Mucosa of stomach (tissue), 1 donor: ENCODE measurements around the gene PTPRU.

Source experiments
- H3K27me3 ChIP-seq: one replicate; pipeline ENCODE4 v1.7.0; 2013; ENCODE audit warnings: mild to moderate bottlenecking, low read length; ENCODE audit not compliant: control insufficient read depth, insufficient read depth
- H3K36me3 ChIP-seq: one replicate; pipeline ENCODE4 v1.7.0; 2013; ENCODE audit warnings: low read length; ENCODE audit not compliant: control insufficient read depth, insufficient read depth
- H3K4me1 ChIP-seq: one replicate; pipeline ENCODE4 v1.7.0; 2013; ENCODE audit warnings: mild to moderate bottlenecking, low read length; ENCODE audit not compliant: control insufficient read depth, insufficient read depth
- H3K4me3 ChIP-seq: one replicate; pipeline ENCODE4 v1.7.0; 2013; ENCODE audit warnings: low read length
- H3K9ac ChIP-seq: one replicate; pipeline ENCODE4 v1.7.0; 2013; ENCODE audit warnings: mild to moderate bottlenecking, low read length, moderate library complexity
- H3K9me3 ChIP-seq: one replicate; pipeline ENCODE4 v1.7.0; 2013; ENCODE audit warnings: mild to moderate bottlenecking, low read length, moderate library complexity; ENCODE audit not compliant: control insufficient read depth
- donor health status: Pancreatic carcinoma.

Gene PTPRU

DNA sequence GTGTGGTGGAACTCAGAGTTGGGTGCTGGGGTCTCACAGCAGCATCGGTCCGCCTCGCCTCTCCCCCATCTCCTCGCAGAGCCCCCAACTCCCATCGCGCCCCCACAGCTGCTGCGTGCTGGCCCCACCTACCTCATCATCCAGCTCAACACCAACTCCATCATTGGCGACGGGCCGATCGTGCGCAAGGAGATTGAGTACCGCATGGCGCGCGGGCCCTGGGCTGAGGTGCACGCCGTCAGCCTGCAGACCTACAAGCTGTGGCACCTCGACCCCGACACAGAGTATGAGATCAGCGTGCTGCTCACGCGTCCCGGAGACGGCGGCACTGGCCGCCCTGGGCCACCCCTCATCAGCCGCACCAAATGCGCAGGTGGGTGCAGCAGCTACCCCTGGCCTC, 24.2 kb downstream of the PTPRU start:
- Histone ChIP-seq H3K4me1 (peaks cover 5% of the 10 kb centered on the region), H3K9me3 (no peaks in the 10 kb centered on the region), H3K4me3 (no peak overlapping the region), H3K9ac (no peak overlapping the region), H3K27me3 (peaks cover 13% of the 10 kb centered on the region), H3K36me3 (no peaks in the 10 kb centered on the region)

DNA sequence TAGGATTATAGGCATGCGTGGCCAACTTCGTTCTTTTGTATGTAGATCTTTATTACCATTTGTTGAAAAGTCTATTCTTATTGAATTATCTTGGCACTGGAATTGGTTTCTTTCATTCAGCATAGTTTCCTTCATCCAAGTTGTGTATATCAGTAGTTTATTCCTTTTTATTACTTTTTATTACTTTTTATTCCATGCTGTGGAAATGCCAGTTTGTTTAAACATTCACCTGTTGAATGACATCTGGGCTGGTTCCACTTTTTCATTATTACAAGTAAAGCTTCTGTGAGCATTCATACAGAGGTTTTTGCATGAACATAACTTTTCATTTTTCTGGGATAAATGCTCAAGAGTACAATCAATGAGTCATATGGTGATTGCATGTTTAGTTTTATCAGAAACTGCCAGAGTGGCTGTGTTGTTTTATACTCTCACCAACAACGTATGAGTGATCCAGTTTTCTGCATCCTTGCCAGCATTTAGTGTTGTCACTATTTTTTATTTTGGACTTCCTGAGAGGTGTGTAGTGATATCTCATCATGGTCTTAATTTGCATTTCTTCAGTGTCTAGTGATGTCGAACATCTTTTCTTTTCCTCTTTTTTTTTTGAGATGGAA, 28.6 kb downstream of the PTPRU start:
- no peaks in the 10 kb centered on the region for H3K27me3 ChIP-seq
- no peaks in the 10 kb centered on the region for H3K4me1 ChIP-seq
- no peak overlapping the region for H3K9ac ChIP-seq

DNA sequence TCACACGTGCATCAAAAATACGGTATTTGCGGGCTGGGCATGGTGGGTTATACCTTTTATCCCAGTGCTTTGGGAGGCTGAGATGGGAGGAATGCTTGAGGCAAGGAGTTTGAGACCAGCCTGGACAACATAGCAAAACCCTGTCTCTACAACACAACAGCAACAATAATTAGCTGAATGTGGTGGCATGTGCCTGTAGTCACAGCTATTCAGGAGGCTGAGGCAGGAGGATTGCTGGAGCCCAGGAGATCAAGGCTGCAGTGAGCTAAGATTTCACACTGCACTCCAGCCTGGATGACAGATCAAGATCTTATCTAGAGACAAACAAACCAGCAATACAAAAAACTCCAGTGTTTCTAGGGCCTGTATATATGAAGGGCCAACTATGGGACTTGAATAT, 30.6 kb downstream of the PTPRU start:
- Histone ChIP-seq H3K9me3 (no peaks in the 10 kb centered on the region), H3K4me1 (peaks cover 11% of the 10 kb centered on the region), H3K9ac (no peak overlapping the region), H3K36me3 (no peaks in the 10 kb centered on the region), H3K4me3 (no peak overlapping the region), H3K27me3 (no peaks in the 10 kb centered on the region)

More for the DNA sequence above, 28.6 kb downstream of the PTPRU start:
- Histone ChIP-seq H3K9me3 (no peaks in the 10 kb centered on the region), H3K36me3 (no peaks in the 10 kb centered on the region), H3K4me3 (no peak overlapping the region)

DNA sequence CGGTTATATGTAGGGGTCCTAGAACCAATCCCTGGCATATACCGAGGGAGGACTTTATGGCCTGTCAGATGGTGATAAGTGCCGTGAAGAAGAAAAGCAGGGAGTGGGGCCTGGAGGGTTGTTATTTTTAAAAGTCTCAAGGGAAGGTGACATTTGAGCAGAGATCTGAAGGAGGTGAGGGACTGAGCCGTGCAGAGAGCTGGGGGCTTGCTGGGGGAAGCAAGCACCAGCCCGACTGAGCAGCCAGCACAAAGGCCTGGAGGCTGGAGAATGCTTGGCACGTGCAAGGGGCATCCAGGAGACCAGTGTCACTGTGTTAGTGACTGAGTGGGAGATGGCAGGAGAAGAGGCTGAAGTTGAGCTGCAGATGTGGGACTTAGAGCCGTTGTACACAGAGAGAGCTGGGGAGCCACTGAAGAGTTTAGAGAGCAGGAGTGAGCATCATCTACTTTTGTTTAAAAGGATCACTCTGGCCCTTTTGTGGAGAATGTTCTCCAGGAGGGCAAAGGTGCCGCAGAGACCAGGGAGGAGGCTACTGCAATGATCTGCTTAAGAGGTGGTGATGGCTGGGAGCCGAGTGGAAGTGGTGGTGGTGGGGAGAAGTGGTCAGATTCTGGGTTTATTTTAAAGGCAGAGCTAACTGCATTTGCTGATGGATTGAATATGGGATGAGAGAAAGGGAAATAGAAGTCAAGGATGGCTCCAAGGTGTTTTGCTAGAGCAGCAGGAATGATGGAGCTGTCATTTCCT, 31.2 kb downstream of the PTPRU start:
- Histone ChIP-seq H3K4me1 (peaks cover 16% of the 10 kb centered on the region), H3K4me3 (no peak overlapping the region), H3K9ac (no peak overlapping the region), H3K9me3 (no peaks in the 10 kb centered on the region), H3K27me3 (no peaks in the 10 kb centered on the region), H3K36me3 (no peaks in the 10 kb centered on the region)

DNA sequence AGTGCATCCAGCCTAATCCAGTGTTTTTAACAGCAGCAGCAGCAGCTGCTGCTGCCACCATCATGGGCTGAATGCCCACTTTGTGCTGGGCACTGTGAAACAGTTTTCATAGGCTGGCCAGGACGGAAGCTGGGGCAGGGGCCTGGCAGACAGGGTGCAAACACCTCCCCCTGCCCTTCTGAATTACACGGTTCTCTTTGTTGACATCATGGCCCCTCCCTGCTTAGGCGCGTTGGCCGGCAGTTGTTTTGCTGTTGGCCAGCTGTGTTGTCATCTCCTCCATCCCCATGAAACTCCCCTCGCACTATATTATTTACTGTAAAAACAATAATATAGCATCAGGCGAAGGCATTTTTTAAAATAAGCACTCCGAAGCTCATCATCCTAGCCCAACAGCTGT, 33.1 kb downstream of the PTPRU start:
- H3K9me3 ChIP-seq: no peaks in the 10 kb centered on the region
- H3K27me3 ChIP-seq: no peaks in the 10 kb centered on the region
- H3K4me3 ChIP-seq: no peak overlapping the region
- H3K36me3 ChIP-seq: no peaks in the 10 kb centered on the region
- H3K9ac ChIP-seq: no peak overlapping the region
- H3K4me1 ChIP-seq: peaks cover 16% of the 10 kb centered on the region

DNA sequence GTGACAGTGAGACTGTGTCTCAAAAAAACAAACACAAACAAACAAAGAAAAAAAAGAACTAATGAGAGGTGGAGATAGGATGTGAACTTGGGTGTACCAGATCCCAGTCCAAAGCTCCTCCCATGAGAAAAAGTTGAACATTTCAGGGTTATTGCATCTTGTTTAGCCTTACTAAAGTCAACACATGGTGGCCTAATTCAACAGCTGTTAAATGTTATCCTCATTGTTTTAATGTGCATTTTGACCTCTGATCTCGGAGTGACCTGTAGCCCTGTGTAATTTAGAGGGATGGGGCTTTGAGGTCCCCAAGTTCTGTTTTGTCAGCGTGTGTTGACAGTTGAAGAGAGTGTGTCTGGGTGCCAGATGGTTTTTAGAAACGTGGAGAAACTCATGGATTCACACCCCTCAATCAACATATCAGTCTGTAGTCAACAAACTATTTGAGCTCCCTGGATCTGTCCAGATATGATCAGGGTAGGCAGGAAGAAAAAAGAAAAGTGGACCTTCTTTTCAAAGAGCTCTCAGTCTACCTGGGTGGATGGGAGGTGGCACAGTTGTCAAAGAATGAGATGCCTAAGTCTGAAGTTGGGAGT, 34.7 kb downstream of the PTPRU start:
- H3K9ac ChIP-seq: no peak overlapping the region
- no peak overlapping the region for H3K4me3 ChIP-seq
- H3K36me3 ChIP-seq: no peaks in the 10 kb centered on the region
- H3K4me1 ChIP-seq: peaks cover 16% of the 10 kb centered on the region
- H3K27me3 ChIP-seq: no peaks in the 10 kb centered on the region
- no peaks in the 10 kb centered on the region for H3K9me3 ChIP-seq

DNA sequence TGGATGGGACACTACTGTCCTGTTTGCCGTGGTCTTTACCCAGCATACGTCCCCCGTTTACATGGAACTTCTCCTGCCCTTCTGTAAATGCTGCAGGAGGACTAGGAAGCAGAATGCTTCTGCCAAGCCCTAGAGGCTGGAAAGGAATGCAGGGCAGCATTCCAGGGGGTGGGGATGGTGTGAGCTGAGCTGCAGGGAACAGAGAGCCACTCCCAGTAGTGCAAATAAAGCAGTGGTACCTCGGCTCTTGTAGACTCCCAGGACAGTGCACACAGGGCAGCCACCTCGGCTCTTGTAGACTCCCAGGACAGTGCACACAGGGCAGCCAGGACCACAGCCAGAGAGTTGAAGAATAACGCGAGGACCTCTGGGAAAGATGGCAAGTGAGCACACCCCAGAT, 35.4 kb downstream of the PTPRU start:
- Histone ChIP-seq H3K9ac (no peak overlapping the region), H3K4me1 (peaks cover 16% of the 10 kb centered on the region), H3K4me3 (no peak overlapping the region), H3K9me3 (no peaks in the 10 kb centered on the region), H3K36me3 (no peaks in the 10 kb centered on the region), H3K27me3 (no peaks in the 10 kb centered on the region)

DNA sequence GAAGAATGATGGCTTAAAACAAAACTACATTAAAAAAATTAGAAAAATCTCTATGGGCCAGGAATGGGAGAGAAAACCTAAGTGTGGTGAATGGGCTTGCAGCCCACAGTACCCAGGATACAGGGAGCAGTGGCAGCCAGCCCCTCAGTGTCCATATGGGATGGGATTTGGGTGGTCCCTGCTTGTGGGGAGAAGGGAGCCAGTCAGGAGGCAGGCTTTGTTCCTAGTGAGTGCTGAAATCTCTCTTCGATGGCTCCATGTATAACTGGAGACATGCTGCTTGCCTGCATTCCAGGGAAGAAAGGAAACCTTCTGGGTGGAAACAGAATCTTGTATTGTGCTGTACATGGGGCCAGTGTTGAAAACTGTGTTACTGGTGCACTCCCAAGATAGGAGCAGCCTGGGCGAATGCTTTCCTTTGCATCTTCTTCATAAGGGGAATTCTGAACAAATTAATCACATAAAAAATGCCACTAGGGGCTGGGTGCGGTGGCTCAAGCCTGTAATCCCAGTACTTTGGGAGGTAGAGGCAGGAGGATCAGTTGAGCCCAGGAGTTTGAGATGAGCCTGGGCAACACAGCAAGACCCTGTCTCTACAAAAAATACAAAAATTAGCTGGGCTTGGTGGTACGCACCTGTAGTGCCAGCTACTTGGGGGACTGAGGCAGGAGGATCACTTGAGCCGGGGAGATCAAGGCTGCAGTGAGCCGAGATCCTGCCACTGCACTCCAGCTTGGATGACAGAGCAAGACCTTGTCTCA, 36.0 kb downstream of the PTPRU start:
- Histone ChIP-seq H3K4me3 (no peak overlapping the region), H3K4me1 (peaks cover 16% of the 10 kb centered on the region), H3K36me3 (no peaks in the 10 kb centered on the region), H3K9ac (no peak overlapping the region), H3K27me3 (no peaks in the 10 kb centered on the region), H3K9me3 (no peaks in the 10 kb centered on the region)

DNA sequence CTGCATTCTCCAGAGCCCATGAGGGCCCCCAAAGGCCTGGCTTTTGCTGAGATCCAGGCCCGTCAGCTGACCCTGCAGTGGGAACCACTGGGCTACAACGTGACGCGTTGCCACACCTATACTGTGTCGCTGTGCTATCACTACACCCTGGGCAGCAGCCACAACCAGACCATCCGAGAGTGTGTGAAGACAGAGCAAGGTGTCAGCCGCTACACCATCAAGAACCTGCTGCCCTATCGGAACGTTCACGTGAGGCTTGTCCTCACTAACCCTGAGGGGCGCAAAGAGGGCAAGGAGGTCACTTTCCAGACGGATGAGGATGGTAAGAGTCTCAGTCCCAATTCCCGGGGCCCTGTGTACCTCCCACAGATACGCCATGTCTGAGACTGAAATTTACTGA, 39.1 kb downstream of the PTPRU start:
- Histone ChIP-seq H3K4me1 (peaks cover 16% of the 10 kb centered on the region), H3K36me3 (no peaks in the 10 kb centered on the region), H3K4me3 (no peak overlapping the region), H3K9me3 (no peaks in the 10 kb centered on the region), H3K9ac (no peak overlapping the region), H3K27me3 (no peaks in the 10 kb centered on the region)

DNA sequence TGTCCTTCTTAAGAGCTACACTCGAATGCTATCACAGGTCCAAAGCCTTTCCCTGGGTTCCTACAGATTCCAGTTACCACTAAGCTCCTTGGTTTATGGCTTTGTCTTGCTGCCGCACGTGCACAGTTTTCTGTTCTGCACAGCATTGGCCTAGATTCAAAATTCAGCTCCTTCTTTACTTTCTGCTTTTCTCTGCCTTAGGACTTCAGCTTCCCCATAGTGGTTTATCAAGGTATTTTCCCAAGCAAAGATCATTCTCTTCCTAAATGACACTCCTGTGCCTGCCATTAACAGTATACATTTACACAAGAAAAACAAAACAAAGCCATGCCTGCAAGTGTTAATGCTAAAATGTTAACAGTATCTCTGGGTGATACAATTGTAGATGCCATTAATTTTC, 41.8 kb downstream of the PTPRU start:
- no peak overlapping the region for H3K4me3 ChIP-seq
- no peak overlapping the region for H3K9ac ChIP-seq
- no peaks in the 10 kb centered on the region for H3K27me3 ChIP-seq
- no peaks in the 10 kb centered on the region for H3K36me3 ChIP-seq
- H3K4me1 ChIP-seq: peaks cover 2% of the 10 kb centered on the region
- no peaks in the 10 kb centered on the region for H3K9me3 ChIP-seq

DNA sequence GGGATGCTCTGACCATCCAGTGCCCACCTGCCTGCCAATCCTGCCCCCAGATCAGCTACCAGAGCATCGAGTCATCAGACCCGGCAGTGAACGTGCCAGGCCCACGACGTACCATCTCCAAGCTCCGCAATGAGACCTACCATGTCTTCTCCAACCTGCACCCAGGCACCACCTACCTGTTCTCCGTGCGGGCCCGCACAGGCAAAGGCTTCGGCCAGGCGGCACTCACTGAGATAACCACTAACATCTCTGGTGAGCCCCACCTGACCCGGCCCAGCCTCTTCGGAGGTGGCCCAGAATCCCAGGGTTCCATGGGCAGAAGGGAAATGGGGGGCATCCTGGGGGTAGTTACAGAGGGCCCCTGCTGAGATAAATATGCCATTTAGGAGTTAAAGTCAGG, 43.1 kb downstream of the PTPRU start:
- Histone ChIP-seq H3K9ac (no peak overlapping the region), H3K4me3 (no peak overlapping the region), H3K36me3 (no peaks in the 10 kb centered on the region), H3K27me3 (no peaks in the 10 kb centered on the region), H3K9me3 (no peaks in the 10 kb centered on the region), H3K4me1 (peaks cover 7% of the 10 kb centered on the region)

DNA sequence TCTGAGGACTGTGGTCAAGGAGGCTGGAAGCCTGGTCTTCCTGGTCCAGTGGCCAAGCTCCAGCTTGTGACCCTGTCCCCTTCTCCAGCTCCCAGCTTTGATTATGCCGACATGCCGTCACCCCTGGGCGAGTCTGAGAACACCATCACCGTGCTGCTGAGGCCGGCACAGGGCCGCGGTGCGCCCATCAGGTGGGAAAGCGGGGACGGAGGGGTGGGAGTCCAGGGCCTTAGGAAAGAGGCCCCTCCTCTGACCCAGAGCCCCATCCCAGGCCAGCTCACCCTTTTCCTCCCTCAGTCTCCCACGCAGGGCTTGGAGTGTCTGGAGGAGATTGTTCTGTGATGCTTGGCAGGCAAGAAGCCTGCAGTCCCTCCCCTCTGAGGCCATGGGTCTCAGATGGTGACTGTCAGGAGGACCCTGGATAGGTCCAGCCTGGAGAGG, 43.6 kb downstream of the PTPRU start:
- no peak overlapping the region for H3K9ac ChIP-seq
- peaks cover 7% of the 10 kb centered on the region for H3K4me1 ChIP-seq
- H3K9me3 ChIP-seq: no peaks in the 10 kb centered on the region
- no peak overlapping the region for H3K4me3 ChIP-seq
- H3K27me3 ChIP-seq: no peaks in the 10 kb centered on the region
- no peaks in the 10 kb centered on the region for H3K36me3 ChIP-seq
